Mesothelial cell of epicardium (in vitro differentiated cells): ENCODE data around the gene MAGI2. TPM values are rescaled to one million over a fixed set of nuclear protein-coding genes. Genes with fewer than 3 reads are reported as not detected.

Source experiments
- DNase-seq, 2 experiments: peaks; one replicate each; pipeline ENCODE4 v3.0.0; 2021; ENCODE audit warnings: low spot score in 2 of 2; ENCODE audit not compliant: unreplicated experiment in 2 of 2
- H3K27ac Mint-ChIP-seq: 2 replicates; pipeline ENCODE4 v1.8.0; 2021; ENCODE audit warnings: mixed read lengths
- H3K27me3 Mint-ChIP-seq: 2 replicates; pipeline ENCODE4 v1.8.0; 2021; ENCODE audit warnings: low read depth, mixed read lengths
- H3K36me3 Mint-ChIP-seq: 2 replicates; pipeline ENCODE4 v1.8.0; 2021; ENCODE audit warnings: mixed read lengths
- H3K4me1 Mint-ChIP-seq: 2 replicates; pipeline ENCODE4 v1.8.0; 2021; ENCODE audit warnings: mixed read lengths
- H3K4me3 Mint-ChIP-seq: 2 replicates; pipeline ENCODE4 v1.8.0; 2021; ENCODE audit warnings: mild to moderate bottlenecking, moderate library complexity, mixed read lengths
- H3K9me3 Mint-ChIP-seq: 2 replicates; pipeline ENCODE4 v1.8.0; 2021; ENCODE audit warnings: mixed read lengths
- total RNA-seq: library from RNA; stranded (reverse); gene quantifications from 3 replicates; pipeline ENCODE4 v1.2.1, GENCODE V29; 2021
- TF ChIP-seq, protein P1 (sequence below): fragments of 200-600 bp; sonication (generic); IDR thresholded peaks from one replicate; pipeline ENCODE4 v1.5.0; 2021; ENCODE audit warnings: antibody characterized with exemption; ENCODE audit not compliant: unreplicated experiment

The MAGI2 gene
- total RNA-seq, 1 donor from 2014 or later, result 38.4 TPM

DNA sequence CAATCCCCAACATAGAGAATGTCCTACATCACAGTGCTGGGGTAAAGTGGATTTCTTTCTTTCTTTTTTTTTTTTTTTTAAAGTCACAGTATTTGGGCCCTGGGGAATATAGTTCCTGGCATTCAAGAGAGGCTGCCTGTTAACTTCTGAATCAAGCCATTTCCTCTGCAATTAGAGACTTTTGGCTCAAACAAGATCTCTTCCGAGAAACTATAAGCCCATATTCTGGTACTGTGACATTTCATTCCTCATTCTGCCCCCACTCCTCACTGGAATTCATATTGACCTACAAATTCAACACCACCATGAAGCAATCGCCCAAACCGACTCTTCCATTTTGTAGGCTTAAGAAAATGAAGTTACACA lies 1467.5 kb downstream of the MAGI2 start:
- DNase-seq, result no peak
- peaks cover 15% of the 10 kb centered on the region for H3K9me3 Mint-ChIP-seq
- TF ChIP-seq, protein P1, sequence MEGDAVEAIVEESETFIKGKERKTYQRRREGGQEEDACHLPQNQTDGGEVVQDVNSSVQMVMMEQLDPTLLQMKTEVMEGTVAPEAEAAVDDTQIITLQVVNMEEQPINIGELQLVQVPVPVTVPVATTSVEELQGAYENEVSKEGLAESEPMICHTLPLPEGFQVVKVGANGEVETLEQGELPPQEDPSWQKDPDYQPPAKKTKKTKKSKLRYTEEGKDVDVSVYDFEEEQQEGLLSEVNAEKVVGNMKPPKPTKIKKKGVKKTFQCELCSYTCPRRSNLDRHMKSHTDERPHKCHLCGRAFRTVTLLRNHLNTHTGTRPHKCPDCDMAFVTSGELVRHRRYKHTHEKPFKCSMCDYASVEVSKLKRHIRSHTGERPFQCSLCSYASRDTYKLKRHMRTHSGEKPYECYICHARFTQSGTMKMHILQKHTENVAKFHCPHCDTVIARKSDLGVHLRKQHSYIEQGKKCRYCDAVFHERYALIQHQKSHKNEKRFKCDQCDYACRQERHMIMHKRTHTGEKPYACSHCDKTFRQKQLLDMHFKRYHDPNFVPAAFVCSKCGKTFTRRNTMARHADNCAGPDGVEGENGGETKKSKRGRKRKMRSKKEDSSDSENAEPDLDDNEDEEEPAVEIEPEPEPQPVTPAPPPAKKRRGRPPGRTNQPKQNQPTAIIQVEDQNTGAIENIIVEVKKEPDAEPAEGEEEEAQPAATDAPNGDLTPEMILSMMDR, result no peak
- H3K4me3 Mint-ChIP-seq, result no peak overlapping the region
- H3K36me3 Mint-ChIP-seq, result no peaks in the 10 kb centered on the region
- H3K27me3 Mint-ChIP-seq, result no peaks in the 10 kb centered on the region
- peaks cover 3% of the 10 kb centered on the region for H3K4me1 Mint-ChIP-seq
- no peak overlapping the region for H3K27ac Mint-ChIP-seq

DNA sequence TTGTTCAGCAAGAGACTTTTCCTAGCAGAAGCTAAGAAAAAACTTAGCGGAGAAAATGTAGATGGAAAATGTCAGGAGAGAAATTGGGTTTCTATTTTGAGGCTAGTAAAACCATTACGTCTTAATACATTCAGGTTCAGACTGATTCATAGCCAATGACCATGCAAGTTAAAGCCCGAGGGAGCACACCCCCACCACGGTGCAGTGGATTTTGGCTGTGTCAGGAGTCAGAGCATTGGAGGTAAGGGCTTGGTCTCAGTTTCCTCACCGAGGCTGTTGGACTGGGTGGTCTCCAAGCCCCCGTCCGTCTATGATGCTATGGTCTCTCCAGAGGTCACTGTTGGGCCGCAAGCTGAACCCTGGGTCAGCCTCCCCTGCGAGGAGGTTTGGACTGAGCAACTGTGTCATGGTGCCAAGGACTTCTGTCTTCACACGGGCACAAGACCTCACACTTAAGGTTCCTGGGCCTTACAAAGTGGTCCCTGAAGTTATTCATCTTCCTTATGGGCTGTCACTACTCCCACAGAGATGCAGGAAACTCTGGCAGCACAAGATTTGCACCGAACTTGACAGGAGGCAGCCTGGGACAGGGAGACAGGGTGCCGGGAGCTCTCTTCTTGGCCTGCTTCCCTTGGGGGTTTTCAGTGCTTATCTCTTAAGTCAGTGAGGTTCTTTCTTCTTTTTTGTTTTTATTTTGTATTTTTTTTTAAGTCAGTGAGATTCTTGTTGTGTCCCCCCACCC lies 1468.1 kb downstream of the MAGI2 start:
- Mint-ChIP-seq H3K4me3 (no peak overlapping the region), H3K36me3 (no peaks in the 10 kb centered on the region), H3K9me3 (peaks cover 15% of the 10 kb centered on the region), H3K27ac (no peak overlapping the region), H3K27me3 (no peaks in the 10 kb centered on the region), H3K4me1 (peaks cover 3% of the 10 kb centered on the region)
- TF ChIP-seq, protein P1, result no peak
- no peak for DNase-seq

DNA sequence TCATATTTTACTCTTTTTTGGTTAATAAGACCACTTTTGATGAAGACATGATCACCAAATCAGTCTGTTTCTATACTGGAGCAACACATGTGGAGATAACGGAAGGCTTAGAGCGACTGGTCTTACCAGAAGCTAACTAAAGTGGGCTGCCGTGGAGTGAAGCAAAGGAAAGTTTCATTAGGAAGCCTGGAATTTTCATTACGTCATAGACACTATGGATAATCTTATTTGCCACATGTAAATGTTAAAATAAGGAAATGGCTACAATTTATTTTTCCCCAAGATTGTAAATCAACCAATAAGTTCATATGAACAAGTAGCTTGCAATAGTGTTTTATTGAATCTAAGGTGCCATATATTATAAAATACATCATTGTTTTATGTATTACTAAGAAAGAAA lies 1469.5 kb downstream of the MAGI2 start:
- Mint-ChIP-seq H3K9me3 (peaks cover 10% of the 10 kb centered on the region), H3K36me3 (no peaks in the 10 kb centered on the region), H3K4me3 (no peak overlapping the region)

DNA sequence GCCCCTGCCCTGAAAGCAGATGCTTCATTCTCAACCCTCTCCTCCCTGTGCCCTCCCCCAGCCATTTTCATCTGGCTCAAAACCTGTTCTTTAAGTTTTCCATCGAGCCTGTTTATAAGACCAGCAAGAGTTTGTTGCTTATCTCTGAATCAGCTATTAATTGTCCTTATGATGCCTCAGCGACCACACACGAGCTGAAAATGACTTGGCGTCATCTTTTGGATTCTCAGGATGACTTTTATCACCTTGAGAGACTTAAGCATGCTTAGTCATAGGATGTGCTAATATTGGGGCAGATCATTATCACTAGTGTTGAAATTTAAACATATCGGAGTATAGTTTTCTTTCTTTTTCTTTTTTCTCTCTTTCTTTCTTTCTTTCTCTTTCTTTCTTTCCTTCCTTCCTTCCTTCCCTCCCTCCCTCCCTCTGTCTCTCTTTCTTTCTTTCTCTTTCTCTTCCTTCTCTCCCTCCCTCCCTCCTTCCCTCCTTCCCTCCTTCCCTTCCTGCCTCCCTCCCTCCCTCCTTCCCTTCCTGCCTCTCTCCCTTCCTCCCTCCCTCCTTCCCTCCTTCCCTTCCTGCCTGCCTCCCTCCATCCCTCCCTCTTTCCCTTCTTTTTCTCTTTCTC lies 1470.4 kb downstream of the MAGI2 start:
- Mint-ChIP-seq H3K36me3 (no peaks in the 10 kb centered on the region), H3K27me3 (no peaks in the 10 kb centered on the region), H3K4me3 (no peak overlapping the region), H3K4me1 (peaks cover 3% of the 10 kb centered on the region), H3K27ac (no peak overlapping the region), H3K9me3 (peaks cover 2% of the 10 kb centered on the region)
- TF ChIP-seq, protein P1, result no peak
- no peak for DNase-seq

More for the DNA sequence above, 1469.5 kb downstream of the MAGI2 start:
- TF ChIP-seq, protein P1, result no peak
- Mint-ChIP-seq H3K4me1 (peaks cover 3% of the 10 kb centered on the region), H3K27me3 (no peaks in the 10 kb centered on the region), H3K27ac (no peak overlapping the region)
- DNase-seq, result no peak

DNA sequence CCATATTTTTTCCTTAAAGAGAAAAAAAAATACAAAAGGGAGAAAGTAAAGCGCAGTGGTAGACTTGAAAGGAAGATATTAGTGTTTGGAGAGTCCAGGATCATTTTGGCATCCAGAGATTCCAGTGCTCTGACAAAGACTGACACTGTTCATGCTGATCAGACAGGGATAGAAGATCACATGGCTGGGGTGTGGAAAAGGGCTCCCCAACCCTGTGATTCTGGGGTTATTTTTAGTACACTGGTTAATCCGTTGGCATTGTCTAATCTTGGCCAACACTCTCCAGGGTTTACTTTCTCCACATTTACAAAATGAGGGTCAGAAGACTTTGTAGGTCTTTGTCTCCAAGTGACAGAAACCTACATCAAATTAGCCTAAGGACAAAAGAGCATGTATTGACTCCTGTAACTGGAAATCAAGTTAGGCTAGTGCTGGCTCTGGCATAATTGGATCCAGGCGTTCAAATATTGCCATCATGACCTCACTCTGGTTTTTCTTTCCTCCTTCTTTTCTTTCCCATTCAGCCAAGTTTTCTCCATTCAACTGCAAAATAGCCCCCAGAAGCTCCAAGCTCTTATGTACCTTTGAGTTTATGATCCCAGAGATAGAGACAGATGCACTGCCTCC lies 1473.3 kb downstream of the MAGI2 start:
- H3K4me3 Mint-ChIP-seq, result no peak overlapping the region
- peaks cover 4% of the 10 kb centered on the region for H3K9me3 Mint-ChIP-seq
- H3K4me1 Mint-ChIP-seq, result peaks cover 3% of the 10 kb centered on the region
- TF ChIP-seq, protein P1, result no peak
- H3K36me3 Mint-ChIP-seq, result no peaks in the 10 kb centered on the region
- no peaks in the 10 kb centered on the region for H3K27me3 Mint-ChIP-seq
- DNase-seq, result no peak
- no peak overlapping the region for H3K27ac Mint-ChIP-seq
